Measurements from ENCODE around the gene CYTH4. TPM values are rescaled to one million over a fixed set of nuclear protein-coding genes. Genes with fewer than 3 reads are reported as not detected.

Gene CYTH4
- total and polyA plus RNA-seq, 2 experiments from 2014 or later, result not detected

DNA sequence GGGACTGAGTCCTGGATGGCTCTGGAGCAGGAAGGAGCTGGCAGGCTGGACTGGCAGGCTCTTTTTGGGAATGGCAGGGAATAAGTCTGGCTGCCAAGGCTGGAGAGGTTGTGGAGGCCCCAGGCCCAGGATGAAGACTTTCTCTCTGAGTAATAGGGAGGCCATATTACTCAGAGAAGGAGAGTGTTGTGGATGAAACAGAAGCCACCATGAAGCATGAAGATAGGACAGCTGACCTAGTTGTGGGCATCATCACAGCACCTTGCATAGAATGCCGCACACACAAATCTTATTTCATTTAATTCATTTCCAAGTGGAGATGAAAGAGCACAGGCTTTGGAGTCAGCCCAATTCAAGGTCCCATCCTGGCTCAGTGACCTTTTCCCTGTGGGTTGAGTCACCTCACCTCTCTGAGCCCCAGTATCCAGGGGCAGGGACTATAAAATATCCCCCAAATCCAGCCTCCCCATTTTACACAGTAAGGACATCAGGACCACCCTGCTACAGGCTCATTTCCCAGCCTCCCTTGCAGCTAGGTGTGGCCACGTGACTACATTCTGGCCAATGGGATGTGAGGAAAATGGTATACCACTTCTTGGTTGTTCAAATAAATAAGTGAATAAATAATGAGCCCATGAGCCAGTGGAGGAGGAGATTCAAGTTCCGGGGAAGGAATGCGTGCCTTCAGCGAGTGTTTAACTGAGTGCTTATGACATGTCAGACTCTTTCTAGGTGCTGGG is 9.4 kb downstream of the CYTH4 start:
- no peak overlapping the region for H3K4me3 ChIP-seq
- H3K27me3 ChIP-seq (ENCODE audit: insufficient read depth), result no peaks in the 10 kb centered on the region
- Mint-ChIP-seq H3K4me1 (peaks cover 8% of the 10 kb centered on the region; the same call in 2 of the 3 replicates), H3K27ac (no peak overlapping the region), H3K9me3 (peaks cover 4% of the 10 kb centered on the region; the same call in 1 of the 3 replicates), H3K36me3 (ENCODE audit: low read depth) (no peaks in the 10 kb centered on the region), H3K27me3 (ENCODE audit: insufficient read depth, low read depth, poor library complexity) (peaks cover 7% of the 10 kb centered on the region), H3K4me3 (no peak overlapping the region)
- DNase-seq (ENCODE audit: low spot score), result no peak
- no peaks in the 10 kb centered on the region for H3K79me2 ChIP-seq (replicated peaks; ENCODE audit: insufficient read depth)
- ATAC-seq, result no peak
- no peaks in the 10 kb centered on the region for H4K20me1 ChIP-seq (replicated peaks; ENCODE audit: insufficient read depth)
- no peaks in the 10 kb centered on the region for H3K36me3 ChIP-seq (ENCODE audit: insufficient read depth)
- H3K9me2 ChIP-seq (ENCODE audit: insufficient read depth), result no peaks in the 10 kb centered on the region
- no peak for TF ChIP-seq EZH2 (IDR thresholded peaks at IDR 0.05; ENCODE audit: low read depth, unreplicated experiment)
- no peak for TF ChIP-seq STAT1 (IDR thresholded peaks at IDR 0.05; ENCODE audit: unreplicated experiment)
- TF ChIP-seq, protein P1, sequence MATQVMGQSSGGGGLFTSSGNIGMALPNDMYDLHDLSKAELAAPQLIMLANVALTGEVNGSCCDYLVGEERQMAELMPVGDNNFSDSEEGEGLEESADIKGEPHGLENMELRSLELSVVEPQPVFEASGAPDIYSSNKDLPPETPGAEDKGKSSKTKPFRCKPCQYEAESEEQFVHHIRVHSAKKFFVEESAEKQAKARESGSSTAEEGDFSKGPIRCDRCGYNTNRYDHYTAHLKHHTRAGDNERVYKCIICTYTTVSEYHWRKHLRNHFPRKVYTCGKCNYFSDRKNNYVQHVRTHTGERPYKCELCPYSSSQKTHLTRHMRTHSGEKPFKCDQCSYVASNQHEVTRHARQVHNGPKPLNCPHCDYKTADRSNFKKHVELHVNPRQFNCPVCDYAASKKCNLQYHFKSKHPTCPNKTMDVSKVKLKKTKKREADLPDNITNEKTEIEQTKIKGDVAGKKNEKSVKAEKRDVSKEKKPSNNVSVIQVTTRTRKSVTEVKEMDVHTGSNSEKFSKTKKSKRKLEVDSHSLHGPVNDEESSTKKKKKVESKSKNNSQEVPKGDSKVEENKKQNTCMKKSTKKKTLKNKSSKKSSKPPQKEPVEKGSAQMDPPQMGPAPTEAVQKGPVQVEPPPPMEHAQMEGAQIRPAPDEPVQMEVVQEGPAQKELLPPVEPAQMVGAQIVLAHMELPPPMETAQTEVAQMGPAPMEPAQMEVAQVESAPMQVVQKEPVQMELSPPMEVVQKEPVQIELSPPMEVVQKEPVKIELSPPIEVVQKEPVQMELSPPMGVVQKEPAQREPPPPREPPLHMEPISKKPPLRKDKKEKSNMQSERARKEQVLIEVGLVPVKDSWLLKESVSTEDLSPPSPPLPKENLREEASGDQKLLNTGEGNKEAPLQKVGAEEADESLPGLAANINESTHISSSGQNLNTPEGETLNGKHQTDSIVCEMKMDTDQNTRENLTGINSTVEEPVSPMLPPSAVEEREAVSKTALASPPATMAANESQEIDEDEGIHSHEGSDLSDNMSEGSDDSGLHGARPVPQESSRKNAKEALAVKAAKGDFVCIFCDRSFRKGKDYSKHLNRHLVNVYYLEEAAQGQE (IDR thresholded peaks at IDR 0.05; ENCODE audit: unreplicated experiment), result no peak
- no peak for TF ChIP-seq EZH2phosphoT487 (IDR thresholded peaks at IDR 0.05; ENCODE audit: unreplicated experiment)
- TF ChIP-seq CREB1 (CRISPR knock-in tag; IDR thresholded peaks at IDR 0.05; ENCODE audit: low read depth), result no peak
- no peak for TF ChIP-seq ZNF331 (CRISPR knock-in tag; IDR thresholded peaks at IDR 0.05; ENCODE audit: low read depth)
- no peaks in the 10 kb centered on the region for H3F3A ChIP-seq (replicated peaks; ENCODE audit: low read depth)
- H3K4me2 ChIP-seq, result no peak overlapping the region
- H3K27ac ChIP-seq (ENCODE audit: low read depth), result no peak overlapping the region
- no peak overlapping the region for H2AFZ ChIP-seq
- H3K4me1 ChIP-seq (ENCODE audit: insufficient read depth), result no peaks in the 10 kb centered on the region

DNA sequence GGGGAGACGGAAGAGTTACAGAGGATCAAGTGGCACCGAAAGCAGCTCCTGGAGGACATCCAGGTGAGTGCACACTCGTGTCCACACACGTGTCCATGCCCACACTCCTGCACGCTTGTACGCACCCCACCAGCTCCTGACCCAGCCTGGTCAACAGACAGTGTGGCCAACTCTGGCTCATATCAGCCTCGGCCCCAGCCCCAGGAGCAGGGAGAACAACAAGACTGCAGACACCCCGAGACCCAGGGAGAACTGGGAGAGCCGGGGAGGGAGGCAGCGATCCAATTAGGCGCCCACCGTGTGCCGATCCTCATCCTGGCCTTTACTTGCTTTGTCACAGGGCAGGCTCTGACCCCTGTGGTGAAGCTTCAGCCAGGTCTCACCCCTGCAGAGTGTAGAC is 10.3 kb downstream of the CYTH4 start:
- no peaks in the 10 kb centered on the region for H4K20me1 ChIP-seq (replicated peaks; ENCODE audit: insufficient read depth)
- no peaks in the 10 kb centered on the region for H3K4me1 ChIP-seq (ENCODE audit: insufficient read depth)
- H3K4me2 ChIP-seq, result no peak overlapping the region
- ATAC-seq (no peak), DNase-seq (ENCODE audit: low spot score) (no peak)
- H3K27ac Mint-ChIP-seq, result no peak overlapping the region
- no peaks in the 10 kb centered on the region for H3K79me2 ChIP-seq (replicated peaks; ENCODE audit: insufficient read depth)
- H3K27me3 Mint-ChIP-seq (ENCODE audit: insufficient read depth, low read depth, poor library complexity), result peaks cover 10% of the 10 kb centered on the region
- no peak overlapping the region for H3K4me3 Mint-ChIP-seq
- no peak overlapping the region for H3K27ac ChIP-seq (ENCODE audit: low read depth)
- no peaks in the 10 kb centered on the region for H3K9me2 ChIP-seq (ENCODE audit: insufficient read depth)
- no peak overlapping the region for H2AFZ ChIP-seq
- no peak overlapping the region for H3K4me3 ChIP-seq
- no peaks in the 10 kb centered on the region for H3K27me3 ChIP-seq (ENCODE audit: insufficient read depth)
- H3F3A ChIP-seq (replicated peaks; ENCODE audit: low read depth), result no peaks in the 10 kb centered on the region
- H3K4me1 Mint-ChIP-seq, result peaks cover 8% of the 10 kb centered on the region; the same call in 2 of the 3 replicates
- H3K36me3 ChIP-seq (ENCODE audit: insufficient read depth), result no peaks in the 10 kb centered on the region
- peaks cover 4% of the 10 kb centered on the region; the same call in 1 of the 3 replicates for H3K9me3 Mint-ChIP-seq
- no peaks in the 10 kb centered on the region for H3K36me3 Mint-ChIP-seq (ENCODE audit: low read depth)
- TF ChIP-seq, protein P1 (IDR thresholded peaks at IDR 0.05; ENCODE audit: unreplicated experiment), result no peak
- TF ChIP-seq POLR2AphosphoS5 (IDR thresholded peaks at IDR 0.05; ENCODE audit: low read depth), result no peak
- TF ChIP-seq, protein P2, sequence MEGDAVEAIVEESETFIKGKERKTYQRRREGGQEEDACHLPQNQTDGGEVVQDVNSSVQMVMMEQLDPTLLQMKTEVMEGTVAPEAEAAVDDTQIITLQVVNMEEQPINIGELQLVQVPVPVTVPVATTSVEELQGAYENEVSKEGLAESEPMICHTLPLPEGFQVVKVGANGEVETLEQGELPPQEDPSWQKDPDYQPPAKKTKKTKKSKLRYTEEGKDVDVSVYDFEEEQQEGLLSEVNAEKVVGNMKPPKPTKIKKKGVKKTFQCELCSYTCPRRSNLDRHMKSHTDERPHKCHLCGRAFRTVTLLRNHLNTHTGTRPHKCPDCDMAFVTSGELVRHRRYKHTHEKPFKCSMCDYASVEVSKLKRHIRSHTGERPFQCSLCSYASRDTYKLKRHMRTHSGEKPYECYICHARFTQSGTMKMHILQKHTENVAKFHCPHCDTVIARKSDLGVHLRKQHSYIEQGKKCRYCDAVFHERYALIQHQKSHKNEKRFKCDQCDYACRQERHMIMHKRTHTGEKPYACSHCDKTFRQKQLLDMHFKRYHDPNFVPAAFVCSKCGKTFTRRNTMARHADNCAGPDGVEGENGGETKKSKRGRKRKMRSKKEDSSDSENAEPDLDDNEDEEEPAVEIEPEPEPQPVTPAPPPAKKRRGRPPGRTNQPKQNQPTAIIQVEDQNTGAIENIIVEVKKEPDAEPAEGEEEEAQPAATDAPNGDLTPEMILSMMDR (conservative IDR thresholded peaks at IDR 0.05; ENCODE audit: low read depth in 2 of 2), result no peak
- TF ChIP-seq CREB1 (CRISPR knock-in tag; IDR thresholded peaks at IDR 0.05; ENCODE audit: low read depth), result no peak

Data from GM23338 (cell line).